ENCODE data around the gene DEPDC1. TPM values are rescaled to one million over a fixed set of nuclear protein-coding genes. Genes with fewer than 3 reads are reported as not detected.
A peak's percentile ranks its signal among the peaks of the same experiment; 100 is the strongest.

The DEPDC1 gene
- total RNA-seq, 1 donor, result 30.2 TPM

- peak; percentile 53 for DNase-seq (ENCODE audit: low read depth)
- TF ChIP-seq, protein P1, sequence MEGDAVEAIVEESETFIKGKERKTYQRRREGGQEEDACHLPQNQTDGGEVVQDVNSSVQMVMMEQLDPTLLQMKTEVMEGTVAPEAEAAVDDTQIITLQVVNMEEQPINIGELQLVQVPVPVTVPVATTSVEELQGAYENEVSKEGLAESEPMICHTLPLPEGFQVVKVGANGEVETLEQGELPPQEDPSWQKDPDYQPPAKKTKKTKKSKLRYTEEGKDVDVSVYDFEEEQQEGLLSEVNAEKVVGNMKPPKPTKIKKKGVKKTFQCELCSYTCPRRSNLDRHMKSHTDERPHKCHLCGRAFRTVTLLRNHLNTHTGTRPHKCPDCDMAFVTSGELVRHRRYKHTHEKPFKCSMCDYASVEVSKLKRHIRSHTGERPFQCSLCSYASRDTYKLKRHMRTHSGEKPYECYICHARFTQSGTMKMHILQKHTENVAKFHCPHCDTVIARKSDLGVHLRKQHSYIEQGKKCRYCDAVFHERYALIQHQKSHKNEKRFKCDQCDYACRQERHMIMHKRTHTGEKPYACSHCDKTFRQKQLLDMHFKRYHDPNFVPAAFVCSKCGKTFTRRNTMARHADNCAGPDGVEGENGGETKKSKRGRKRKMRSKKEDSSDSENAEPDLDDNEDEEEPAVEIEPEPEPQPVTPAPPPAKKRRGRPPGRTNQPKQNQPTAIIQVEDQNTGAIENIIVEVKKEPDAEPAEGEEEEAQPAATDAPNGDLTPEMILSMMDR (IDR thresholded peaks at IDR 0.05; ENCODE audit: insufficient read depth, low read depth, low read length), result peak; percentile 85
- H3K4me3 ChIP-seq (ENCODE audit: low read depth, low read length), result no peak overlapping the region
Observed at GRCh38 chr1:68442822-68443556, 53.9 kb downstream of the DEPDC1 start.

DNA sequence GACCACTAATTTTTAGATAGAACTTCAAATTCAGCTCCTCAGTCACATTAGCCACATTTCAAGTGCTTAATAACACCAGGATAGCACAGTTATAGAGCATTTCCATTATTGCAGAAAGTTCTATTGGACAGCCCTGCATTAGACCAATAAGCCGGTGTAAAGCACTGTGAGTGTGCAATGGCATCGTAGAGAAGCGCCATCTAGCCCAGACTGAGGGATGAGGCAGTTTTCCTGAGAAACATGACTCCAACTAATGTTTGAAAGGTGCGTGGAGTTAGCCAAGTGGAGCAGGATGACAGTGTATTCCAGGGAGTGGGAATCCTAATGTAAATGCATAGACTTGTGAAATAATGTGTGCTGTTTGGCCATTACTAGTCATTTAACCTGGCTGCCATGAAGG, 54.9 kb downstream of the DEPDC1 start:
- DNase-seq (ENCODE audit: low read depth), result no peak
- H3K4me3 ChIP-seq (ENCODE audit: low read depth, low read length), result no peak overlapping the region
- TF ChIP-seq, protein P1 (IDR thresholded peaks at IDR 0.05; ENCODE audit: insufficient read depth, low read depth, low read length), result no peak

DNA sequence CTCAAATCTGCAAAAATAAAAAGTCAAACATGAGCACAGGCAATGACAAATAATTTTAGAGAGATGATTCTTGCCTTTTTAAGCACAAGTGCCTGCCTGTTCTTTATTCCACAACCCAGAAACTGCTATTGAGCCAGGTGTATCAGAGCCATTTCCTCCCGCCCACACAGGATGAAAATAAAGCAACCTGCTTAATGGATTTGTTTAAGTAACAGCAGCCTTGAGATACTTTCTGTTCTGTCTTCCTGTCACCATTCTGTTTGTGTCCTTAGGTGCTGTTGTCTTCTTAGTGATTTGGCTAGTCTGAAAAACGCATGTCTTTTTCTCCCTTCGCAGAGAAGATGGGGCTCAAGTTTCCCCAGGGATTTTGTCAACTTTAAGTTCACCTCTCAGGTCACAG, 58.6 kb downstream of the DEPDC1 start:
- H3K4me3 ChIP-seq (ENCODE audit: low read depth, low read length), result no peak overlapping the region
- TF ChIP-seq, protein P1 (IDR thresholded peaks at IDR 0.05; ENCODE audit: insufficient read depth, low read depth, low read length), result no peak
- no peak for DNase-seq (ENCODE audit: low read depth)

GRCh38 chr1:68433395-68433794, 63.5 kb downstream of the DEPDC1 start:
- TF ChIP-seq, protein P1 (IDR thresholded peaks at IDR 0.05; ENCODE audit: insufficient read depth, low read depth, low read length), result no peak
- DNase-seq (ENCODE audit: low read depth), result no peak
- no peak overlapping the region for H3K4me3 ChIP-seq (ENCODE audit: low read depth, low read length)

DNA sequence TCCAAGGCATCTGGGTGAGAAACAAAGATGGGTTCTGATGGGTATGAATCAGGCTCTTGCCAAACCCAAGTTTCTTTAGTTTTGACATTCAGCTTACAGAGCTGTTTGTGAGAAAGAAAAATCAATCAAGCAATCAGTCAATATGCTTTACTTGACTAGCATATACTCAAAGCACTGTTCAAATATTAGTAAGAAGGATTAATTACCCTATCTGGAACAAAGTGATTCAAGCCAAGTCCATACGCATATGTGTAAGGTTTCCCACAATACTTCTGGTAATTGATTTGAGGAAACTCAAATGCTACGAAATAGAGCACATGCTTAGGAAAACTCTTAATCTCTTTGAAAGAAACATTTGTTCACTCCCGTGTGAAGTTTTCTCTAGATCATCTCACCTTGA, 65.8 kb downstream of the DEPDC1 start:
- H3K4me3 ChIP-seq (ENCODE audit: low read depth, low read length), result no peak overlapping the region
- TF ChIP-seq, protein P1 (IDR thresholded peaks at IDR 0.05; ENCODE audit: insufficient read depth, low read depth, low read length), result no peak
- DNase-seq (ENCODE audit: low read depth), result no peak

DNA sequence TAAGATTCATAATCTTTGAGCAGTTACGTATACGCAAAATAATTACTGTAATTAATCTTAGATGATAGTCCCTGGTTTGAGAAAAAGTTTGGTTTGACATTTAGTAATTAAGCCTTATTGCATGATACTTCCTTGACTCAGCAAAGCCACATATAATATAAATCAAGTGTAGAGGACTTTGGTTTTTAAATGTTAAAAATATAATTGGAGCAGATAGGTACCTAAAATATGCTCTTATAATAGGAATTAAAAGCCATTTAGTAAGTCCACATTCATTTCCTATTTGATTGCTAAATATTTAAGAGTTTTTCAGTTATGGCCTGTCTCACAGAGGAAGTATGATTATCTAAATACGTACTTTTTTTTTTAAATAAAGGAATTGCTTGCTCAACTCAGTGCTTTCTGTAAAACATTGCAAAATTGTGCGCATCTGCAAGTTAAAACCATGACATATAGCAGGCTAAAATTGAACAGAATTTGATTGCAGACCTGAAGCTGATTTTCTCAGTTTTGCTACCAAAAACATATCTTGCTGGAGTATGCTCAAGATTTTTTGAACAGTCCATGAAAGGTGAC, 67.6 kb downstream of the DEPDC1 start:
- no peak for DNase-seq (ENCODE audit: low read depth)
- TF ChIP-seq, protein P1 (IDR thresholded peaks at IDR 0.05; ENCODE audit: insufficient read depth, low read depth, low read length), result no peak
- no peak overlapping the region for H3K4me3 ChIP-seq (ENCODE audit: low read depth, low read length)

Measured in fibroblast of villous mesenchyme (primary cell).